BLaER1 (cell line): Measurements from ENCODE around the gene ABLIM2.

Experiments
- H3K27ac ChIP-seq: shearing (Covaris generic); formaldehyde crosslinking; 2 replicates; pipeline ENCODE4 v1.8.1; 2022
- H3K27me3 ChIP-seq: shearing (Covaris generic); formaldehyde crosslinking; 2 replicates; pipeline ENCODE4 v1.8.1; 2022
- H3K36me3 ChIP-seq: shearing (Covaris generic); formaldehyde crosslinking; 2 replicates; pipeline ENCODE4 v1.8.1; 2022
- H3K4me1 ChIP-seq: shearing (Covaris generic); formaldehyde crosslinking; 2 replicates; pipeline ENCODE4 v1.8.1; 2022
- H3K4me2 ChIP-seq: shearing (Covaris generic); formaldehyde crosslinking; 2 replicates; pipeline ENCODE4 v1.8.1; 2022
- H3K4me3 ChIP-seq: shearing (Covaris generic); formaldehyde crosslinking; 2 replicates; pipeline ENCODE4 v1.8.1; 2022
- H3K9ac ChIP-seq: shearing (Covaris generic); formaldehyde crosslinking; 2 replicates; pipeline ENCODE4 v1.8.1; 2022
- H3K9me3 ChIP-seq: shearing (Covaris generic); formaldehyde crosslinking; 2 replicates; pipeline ENCODE4 v1.8.1; 2022
- H4K20me1 ChIP-seq: shearing (Covaris generic); formaldehyde crosslinking; 2 replicates; pipeline ENCODE4 v1.8.1; 2022
- Cebpa-rat ChIP-seq: shearing (Covaris generic); IDR thresholded peaks from 2 replicates; pipeline ENCODE4 v1.8.1; 2022

ABLIM2 gene

DNA sequence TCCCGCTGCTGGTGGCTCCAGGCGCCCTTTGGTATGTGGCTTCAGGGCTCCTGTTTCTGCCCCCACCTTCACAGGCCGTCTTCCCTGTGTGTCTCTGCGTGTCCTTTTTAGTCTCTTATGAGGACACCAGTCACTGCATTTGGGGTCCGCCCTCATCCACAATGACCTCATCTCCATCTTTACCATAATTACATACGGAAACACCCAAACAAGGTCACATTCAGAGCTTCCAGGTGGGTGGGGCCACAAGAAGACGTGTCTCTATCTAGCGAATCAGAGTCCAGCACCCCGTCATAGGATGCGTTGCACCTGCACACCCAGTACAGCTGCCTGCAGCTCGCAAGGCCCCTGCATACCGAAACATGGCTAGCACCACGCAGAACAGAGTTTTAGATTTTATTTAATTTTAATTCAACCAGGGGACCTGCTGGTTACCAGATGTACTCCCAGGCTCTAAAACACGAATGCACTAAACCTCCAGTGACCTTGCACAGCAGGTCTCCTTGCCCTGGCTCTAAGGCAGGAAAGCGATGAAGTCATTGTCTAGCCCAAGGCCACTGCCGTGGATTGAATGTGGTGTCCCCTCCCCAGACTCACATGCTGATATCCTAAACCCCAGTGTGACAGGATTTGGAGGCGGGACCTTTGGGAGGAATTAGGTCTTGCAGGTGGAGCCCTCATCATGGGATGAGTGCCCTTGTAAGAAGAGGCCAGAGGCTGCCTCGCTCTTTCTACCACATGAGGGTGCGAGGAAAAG is 30.3 kb downstream of the ABLIM2 start:
- Histone ChIP-seq H3K27me3 (no peaks in the 10 kb centered on the region; the same call in 1 of the 2 replicates), H3K4me3 (no peak overlapping the region), H3K9me3 (no peaks in the 10 kb centered on the region; the same call in 1 of the 2 replicates), H3K9ac (no peak overlapping the region), H3K4me1 (peaks cover 93% of the 10 kb centered on the region), H4K20me1 (no peaks in the 10 kb centered on the region), H3K27ac (no peak overlapping the region), H3K36me3 (no peaks in the 10 kb centered on the region), H3K4me2 (peak overlapping the region; percentile 88)
- TF ChIP-seq Cebpa-rat, result no peak

DNA sequence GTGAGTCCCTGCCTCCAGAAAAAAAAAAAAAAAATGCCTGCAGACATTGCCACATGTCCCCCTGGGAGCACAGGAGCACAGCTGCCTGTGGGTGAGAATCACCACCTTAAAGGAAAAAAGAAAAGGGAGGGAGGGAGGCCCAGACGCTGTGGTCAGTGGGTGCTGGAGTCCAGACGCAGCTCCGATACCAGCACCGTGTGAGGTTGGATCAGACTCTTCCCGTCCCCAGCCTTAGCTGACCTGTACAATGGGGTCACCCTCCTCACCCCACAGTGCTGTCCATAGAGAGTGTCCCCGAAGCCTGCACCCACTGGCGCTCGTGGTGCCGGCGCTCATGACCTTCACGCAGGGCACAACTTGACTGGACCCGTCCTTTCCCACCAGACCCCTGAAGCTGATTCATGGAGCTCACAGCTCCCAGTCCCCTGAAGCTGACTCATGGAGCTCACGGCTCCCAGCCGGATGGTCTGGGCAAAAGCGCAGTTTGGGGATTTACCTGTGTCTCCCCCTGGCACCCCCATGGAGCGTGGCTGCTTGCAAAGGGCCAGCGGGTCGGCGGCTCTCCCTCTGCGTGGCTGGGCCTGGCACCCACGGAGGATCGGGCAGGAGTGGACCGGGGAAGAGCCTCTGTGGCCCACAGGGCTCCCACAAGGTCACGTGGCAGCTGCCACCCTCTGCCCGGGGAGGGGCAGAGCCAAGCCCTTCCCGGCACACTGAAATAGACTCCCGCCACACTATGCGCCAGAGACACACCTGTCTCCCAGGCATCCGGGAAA is 31.4 kb downstream of the ABLIM2 start:
- H3K4me3 ChIP-seq, result no peak overlapping the region
- H3K9ac ChIP-seq, result no peak overlapping the region
- H4K20me1 ChIP-seq, result no peaks in the 10 kb centered on the region
- no peaks in the 10 kb centered on the region for H3K36me3 ChIP-seq
- no peaks in the 10 kb centered on the region; the same call in 1 of the 2 replicates for H3K27me3 ChIP-seq
- peak overlapping the region; percentile 88 for H3K4me2 ChIP-seq
- no peaks in the 10 kb centered on the region; the same call in 1 of the 2 replicates for H3K9me3 ChIP-seq
- peak; percentile 34; the same call in 1 of the 2 replicates for TF ChIP-seq Cebpa-rat
- no peak overlapping the region for H3K27ac ChIP-seq
- H3K4me1 ChIP-seq, result peaks cover 93% of the 10 kb centered on the region

DNA sequence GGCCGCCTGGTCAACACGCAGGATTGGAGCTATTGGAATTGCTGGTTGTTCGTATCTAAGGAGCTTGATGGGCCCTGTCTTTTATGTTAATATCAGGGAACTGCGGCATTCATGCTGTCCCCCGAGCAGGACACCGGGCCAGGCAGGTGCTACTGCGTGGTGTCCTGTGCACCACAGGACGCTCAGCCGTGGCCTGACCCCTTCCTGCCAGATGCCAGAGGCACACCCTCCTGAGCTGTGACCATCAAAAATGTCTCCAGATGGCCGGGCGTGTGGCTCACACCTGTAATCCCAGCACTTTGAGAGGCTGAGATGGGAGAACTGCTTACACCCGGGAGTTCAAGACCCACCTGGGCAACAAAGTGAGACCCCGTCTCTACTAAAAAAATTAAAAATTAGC is 32.1 kb downstream of the ABLIM2 start:
- no peak for TF ChIP-seq Cebpa-rat
- Histone ChIP-seq H4K20me1 (no peaks in the 10 kb centered on the region), H3K9me3 (no peaks in the 10 kb centered on the region; the same call in 1 of the 2 replicates), H3K27me3 (no peaks in the 10 kb centered on the region; the same call in 1 of the 2 replicates), H3K4me2 (peak overlapping the region; percentile 88), H3K27ac (no peak overlapping the region), H3K36me3 (no peaks in the 10 kb centered on the region), H3K4me3 (no peak overlapping the region), H3K9ac (no peak overlapping the region), H3K4me1 (peaks cover 93% of the 10 kb centered on the region)

- TF ChIP-seq Cebpa-rat, result no peak
- Histone ChIP-seq H3K9me3 (no peaks in the 10 kb centered on the region; the same call in 1 of the 2 replicates), H3K9ac (no peak overlapping the region), H3K4me1 (peaks cover 93% of the 10 kb centered on the region), H3K4me2 (peak overlapping the region; percentile 88), H3K36me3 (no peaks in the 10 kb centered on the region), H4K20me1 (no peaks in the 10 kb centered on the region), H3K27ac (no peak overlapping the region), H3K27me3 (no peaks in the 10 kb centered on the region; the same call in 1 of the 2 replicates), H3K4me3 (no peak overlapping the region)
Measured at GRCh38 chr4:8125526-8126056, 33.0 kb downstream of the ABLIM2 start.

DNA sequence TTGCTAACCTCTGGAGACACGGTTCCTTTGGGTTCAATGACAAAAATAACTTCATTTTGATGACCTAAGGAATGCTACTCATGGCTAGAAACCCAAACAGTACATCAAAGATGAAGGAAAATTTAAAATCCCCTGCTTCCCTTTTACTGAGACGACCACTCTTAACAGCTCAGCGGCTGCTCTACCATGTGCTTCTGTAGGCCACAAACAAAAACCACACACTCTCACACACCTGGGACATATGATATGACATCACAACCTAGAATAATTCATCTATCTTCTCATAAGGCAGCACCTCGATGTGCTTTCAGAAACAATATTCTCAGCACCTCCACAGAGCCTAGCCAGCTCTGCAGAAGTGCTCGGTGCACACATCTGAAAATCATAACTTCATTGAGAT is 34.7 kb downstream of the ABLIM2 start:
- Histone ChIP-seq H4K20me1 (no peaks in the 10 kb centered on the region), H3K27ac (no peak overlapping the region), H3K4me3 (no peak overlapping the region), H3K27me3 (no peaks in the 10 kb centered on the region; the same call in 1 of the 2 replicates), H3K4me1 (peaks cover 93% of the 10 kb centered on the region), H3K9ac (no peak overlapping the region), H3K4me2 (peak overlapping the region; percentile 63), H3K36me3 (no peaks in the 10 kb centered on the region), H3K9me3 (no peaks in the 10 kb centered on the region; the same call in 1 of the 2 replicates)
- TF ChIP-seq Cebpa-rat, result no peak

- H3K4me3 ChIP-seq, result no peak overlapping the region
- H3K9me3 ChIP-seq, result no peaks in the 10 kb centered on the region; the same call in 1 of the 2 replicates
- H3K27me3 ChIP-seq, result no peaks in the 10 kb centered on the region; the same call in 1 of the 2 replicates
- H3K9ac ChIP-seq, result 0 out of 2 replicates have a peak overlapping the region, but pooled peaks have one; percentile 27
- H3K27ac ChIP-seq, result no peak overlapping the region
- H3K4me1 ChIP-seq, result peaks cover 93% of the 10 kb centered on the region
- no peaks in the 10 kb centered on the region for H3K36me3 ChIP-seq
- no peak for TF ChIP-seq Cebpa-rat
- peak overlapping the region; percentile 63 for H3K4me2 ChIP-seq
- H4K20me1 ChIP-seq, result no peaks in the 10 kb centered on the region
Measured at GRCh38 chr4:8123389-8123788, 35.2 kb downstream of the ABLIM2 start.

DNA sequence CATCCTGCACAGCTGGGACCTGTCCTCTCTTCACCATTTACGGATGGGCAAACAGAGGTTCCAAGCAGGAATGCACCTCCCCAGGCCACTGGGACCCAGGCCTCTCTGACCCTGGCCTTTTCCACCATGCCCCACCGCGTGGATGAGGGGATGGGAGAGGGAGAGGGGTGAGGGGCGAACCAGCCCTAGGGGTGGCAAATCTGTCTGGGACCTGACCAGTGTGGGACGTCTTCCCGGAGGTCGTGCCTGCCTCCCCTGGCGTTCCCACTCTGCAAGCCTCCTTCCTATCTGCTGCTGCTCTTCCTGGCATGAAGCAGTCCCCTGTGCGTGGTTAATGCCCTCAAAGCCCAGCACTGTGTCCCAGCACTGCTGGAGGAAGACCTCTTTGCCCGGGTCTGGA is 35.9 kb downstream of the ABLIM2 start:
- Histone ChIP-seq H3K9ac (peak overlapping the region; percentile 27; the same call in 1 of the 2 replicates), H3K36me3 (no peaks in the 10 kb centered on the region), H3K4me3 (no peak overlapping the region), H3K27ac (no peak overlapping the region), H3K9me3 (no peaks in the 10 kb centered on the region; the same call in 1 of the 2 replicates), H3K4me2 (peak overlapping the region; percentile 63), H4K20me1 (no peaks in the 10 kb centered on the region), H3K4me1 (peaks cover 93% of the 10 kb centered on the region), H3K27me3 (no peaks in the 10 kb centered on the region; the same call in 1 of the 2 replicates)
- no peak for TF ChIP-seq Cebpa-rat

- H3K4me2 ChIP-seq, result peak overlapping the region; percentile 63
- H3K9me3 ChIP-seq, result no peaks in the 10 kb centered on the region; the same call in 1 of the 2 replicates
- no peak for TF ChIP-seq Cebpa-rat
- no peaks in the 10 kb centered on the region for H3K36me3 ChIP-seq
- H4K20me1 ChIP-seq, result no peaks in the 10 kb centered on the region
- H3K27ac ChIP-seq, result no peak overlapping the region
- H3K4me3 ChIP-seq, result no peak overlapping the region
- H3K9ac ChIP-seq, result no peak overlapping the region
- peaks cover 93% of the 10 kb centered on the region for H3K4me1 ChIP-seq
- H3K27me3 ChIP-seq, result no peaks in the 10 kb centered on the region; the same call in 1 of the 2 replicates
Measured at GRCh38 chr4:8121292-8122015, 37.2 kb downstream of the ABLIM2 start.

DNA sequence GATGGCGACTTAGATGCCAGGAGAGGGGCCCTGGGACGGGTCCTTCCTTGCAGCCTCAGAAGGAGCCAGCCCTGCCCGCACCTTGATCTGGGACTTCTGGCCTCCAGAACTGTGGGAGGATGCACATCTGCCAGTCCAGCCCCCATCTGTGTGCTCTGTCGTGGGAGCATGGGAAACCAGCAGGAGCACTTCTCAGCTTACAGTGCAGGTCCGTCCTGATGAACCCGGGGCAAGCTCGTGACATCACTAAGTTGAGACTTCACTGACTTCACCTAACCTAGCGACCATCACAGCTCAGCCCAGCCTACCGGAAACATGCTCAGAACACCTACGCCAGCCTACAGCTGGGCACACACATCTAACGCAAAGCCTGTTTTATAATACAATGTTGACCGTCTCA is 38.1 kb downstream of the ABLIM2 start:
- Histone ChIP-seq H3K4me1 (peaks cover 93% of the 10 kb centered on the region), H3K27me3 (no peaks in the 10 kb centered on the region; the same call in 1 of the 2 replicates), H3K4me3 (no peak overlapping the region), H3K27ac (no peak overlapping the region), H3K4me2 (peak overlapping the region; percentile 74), H4K20me1 (no peaks in the 10 kb centered on the region), H3K9me3 (no peaks in the 10 kb centered on the region; the same call in 1 of the 2 replicates), H3K36me3 (no peaks in the 10 kb centered on the region), H3K9ac (no peak overlapping the region)
- TF ChIP-seq Cebpa-rat, result no peak
